GM04504 (cell line): ENCODE results near the gene CHD6.

ENCODE experiments used
- DNase-seq: peaks from one replicate; pipeline ENCODE4 v3.0.0-alpha.2; 2012; ENCODE audit warnings: low read depth

CHD6 gene

GRCh38 chr20:41424546-41424945, 193.6 kb downstream of the CHD6 start:
- DNase-seq, result peak; percentile 62

DNA sequence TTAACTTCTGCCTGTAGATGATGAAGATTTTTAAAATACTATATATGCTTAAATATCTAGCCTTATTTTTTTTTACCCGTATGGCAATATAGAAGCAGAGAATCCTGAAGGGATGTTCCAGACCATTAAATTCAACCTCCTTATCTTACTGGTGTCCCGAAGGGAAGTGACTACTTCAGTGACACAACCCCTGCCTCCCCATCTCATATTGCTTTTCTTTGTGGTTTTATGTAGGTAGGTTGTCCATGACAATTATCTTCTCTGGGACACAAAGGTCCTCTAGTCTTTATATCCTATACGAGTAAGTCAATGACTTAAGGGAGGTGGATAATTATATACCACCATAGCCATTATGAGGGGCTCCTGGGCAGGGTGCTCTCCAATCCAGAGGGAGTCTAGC, 194.2 kb downstream of the CHD6 start:
- DNase-seq, result no peak

DNA sequence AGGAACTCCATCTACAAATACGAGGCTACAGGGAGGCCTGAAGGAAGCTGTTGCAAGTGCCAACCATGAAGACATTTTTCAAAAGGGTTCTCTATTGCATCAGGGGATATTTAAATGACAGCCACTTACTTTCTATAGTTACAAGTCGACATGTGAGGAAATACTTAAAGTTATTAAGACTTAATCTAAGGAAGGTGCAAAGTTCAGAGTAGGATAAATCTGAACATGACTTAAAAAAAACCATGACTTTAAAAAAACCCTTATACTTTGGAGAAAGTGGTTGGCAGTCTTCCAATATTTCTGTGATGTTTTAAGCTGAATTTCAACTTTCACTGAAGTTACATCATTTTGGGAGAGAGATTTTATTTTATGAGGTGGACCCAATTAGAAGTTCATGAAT, 195.2 kb downstream of the CHD6 start:
- DNase-seq, result no peak

- no peak for DNase-seq
Measured at GRCh38 chr20:41418739-41419293, 199.4 kb downstream of the CHD6 start.

DNA sequence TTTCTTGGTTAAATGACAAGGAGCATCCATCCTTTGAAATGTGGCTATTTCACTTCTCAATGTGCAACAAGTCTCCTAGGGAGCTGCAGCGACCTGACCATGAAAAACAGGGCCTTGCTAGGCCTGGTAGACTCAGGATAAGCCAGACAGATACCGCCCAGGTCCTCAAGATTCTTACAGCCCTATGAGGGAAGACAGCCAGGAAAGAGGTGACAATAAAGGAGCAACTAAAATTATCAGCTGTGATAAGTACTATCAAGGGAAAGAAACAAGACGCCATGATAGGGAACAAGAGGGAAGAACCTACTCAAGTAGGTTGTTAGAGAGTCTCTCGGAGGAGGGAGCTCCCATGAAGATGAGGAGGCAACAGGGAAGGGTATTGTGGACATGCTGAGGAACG, 200.1 kb downstream of the CHD6 start:
- no peak for DNase-seq

- no peak for DNase-seq
Measured at GRCh38 chr20:41415191-41415590, 203.0 kb downstream of the CHD6 start.

DNA sequence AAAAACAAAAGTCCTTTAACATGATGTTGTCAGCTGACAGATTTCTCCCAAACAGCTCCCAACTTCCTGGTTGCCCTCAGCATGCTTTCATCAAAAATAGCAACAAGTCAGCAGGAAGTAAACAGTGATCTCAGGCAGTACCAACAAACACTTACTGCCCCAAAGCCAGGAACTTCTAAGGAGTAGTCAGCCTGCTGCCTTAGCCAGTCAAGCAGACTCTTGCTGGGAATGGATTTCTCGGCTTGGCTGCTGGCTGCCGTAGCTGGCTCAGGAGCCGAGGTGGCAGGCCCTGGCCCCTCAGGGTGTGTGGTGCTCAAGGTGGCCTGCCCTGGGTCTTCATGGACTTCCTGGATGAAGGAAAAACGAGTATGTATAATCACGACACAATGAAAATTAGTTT, 205.0 kb downstream of the CHD6 start:
- no peak for DNase-seq

- DNase-seq, result no peak
Measured at GRCh38 chr20:41412324-41413120, 205.7 kb downstream of the CHD6 start.

- no peak for DNase-seq
Measured at GRCh38 chr20:41411391-41411847, 206.8 kb downstream of the CHD6 start.

DNA sequence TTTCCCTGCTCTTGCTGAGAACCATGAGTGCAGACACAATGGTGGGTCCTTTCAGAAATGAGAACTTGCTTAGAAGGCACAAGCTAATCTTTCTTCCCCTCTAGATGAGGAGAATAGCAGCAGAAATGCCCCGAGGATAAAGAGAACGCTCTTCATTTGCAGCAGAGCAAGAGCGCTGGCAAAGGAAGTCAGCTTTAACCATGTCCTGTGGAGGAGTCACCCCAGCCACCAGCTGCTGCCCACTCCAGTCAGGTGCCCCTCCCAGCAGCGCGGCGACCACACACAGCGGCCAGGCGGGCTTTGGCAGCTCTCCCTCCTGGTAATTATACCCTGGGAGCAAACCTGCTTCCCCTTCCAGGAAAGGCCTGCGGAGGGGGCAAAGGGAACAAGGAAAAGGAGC, 209.2 kb downstream of the CHD6 start:
- DNase-seq, result no peak

DNA sequence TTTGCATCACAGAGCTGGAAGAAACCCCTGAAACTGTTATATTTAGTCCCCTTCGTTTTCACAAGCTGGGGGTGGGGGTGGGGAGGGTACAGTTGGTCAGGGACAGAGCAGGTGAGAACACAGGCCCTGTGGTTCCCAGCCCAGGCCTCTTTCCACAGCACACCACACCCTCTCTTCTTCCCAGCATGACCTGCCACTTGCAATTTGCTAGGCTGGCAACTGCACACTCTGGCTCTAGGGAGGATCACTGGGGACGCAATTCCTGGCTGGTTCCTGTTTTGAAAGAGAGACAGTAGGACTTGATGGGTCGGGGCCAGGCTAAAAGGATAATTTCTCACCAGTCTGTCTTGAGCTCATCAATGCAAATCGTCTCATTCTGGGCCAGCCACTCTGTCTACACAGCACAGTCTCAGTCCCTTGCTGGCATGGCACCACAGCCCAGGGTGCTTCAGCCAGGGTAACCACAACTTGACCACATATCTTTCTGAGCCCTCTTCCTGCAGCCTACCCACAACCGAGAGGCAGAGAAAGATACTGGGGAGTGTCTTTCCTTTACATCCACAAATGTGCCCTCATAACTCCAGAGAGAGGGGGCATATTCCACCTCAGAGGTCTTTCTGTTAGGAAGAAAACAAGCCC, 209.9 kb downstream of the CHD6 start:
- no peak for DNase-seq

- no peak for DNase-seq
Measured at GRCh38 chr20:41407607-41408006, 210.6 kb downstream of the CHD6 start.

- DNase-seq, result no peak
Measured at GRCh38 chr20:41406896-41407444, 211.2 kb downstream of the CHD6 start.

- DNase-seq, result no peak
Measured at GRCh38 chr20:41406353-41406752, 211.8 kb downstream of the CHD6 start.

DNA sequence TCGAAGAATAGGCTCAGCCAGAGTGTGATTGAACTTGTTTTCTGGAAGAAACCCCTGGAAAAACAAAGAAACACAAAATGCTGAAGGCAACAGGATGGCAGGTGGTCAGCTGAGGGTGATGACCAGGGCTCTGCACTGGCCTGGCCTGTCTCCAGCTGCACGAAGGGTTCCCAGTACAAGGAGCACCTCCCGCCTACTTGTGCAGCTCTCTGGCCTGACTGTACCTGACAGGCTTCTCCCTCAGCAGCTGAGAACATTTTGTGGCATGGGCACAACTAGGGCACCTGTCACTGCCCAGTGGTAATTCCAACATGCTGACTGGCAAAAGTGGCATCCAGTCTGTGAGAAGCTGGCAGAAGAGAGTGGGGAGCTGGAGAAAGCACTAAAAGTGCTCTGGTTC, 212.7 kb downstream of the CHD6 start:
- no peak for DNase-seq

GRCh38 chr20:41403604-41404003, 214.6 kb downstream of the CHD6 start:
- DNase-seq, result no peak

GRCh38 chr20:41398408-41398807, 219.8 kb downstream of the CHD6 start:
- DNase-seq, result no peak

GRCh38 chr20:41395667-41396664, 222.2 kb downstream of the CHD6 start:
- DNase-seq, result no peak

- no peak for DNase-seq
Measured at GRCh38 chr20:41394931-41395666, 223.1 kb downstream of the CHD6 start.

DNA sequence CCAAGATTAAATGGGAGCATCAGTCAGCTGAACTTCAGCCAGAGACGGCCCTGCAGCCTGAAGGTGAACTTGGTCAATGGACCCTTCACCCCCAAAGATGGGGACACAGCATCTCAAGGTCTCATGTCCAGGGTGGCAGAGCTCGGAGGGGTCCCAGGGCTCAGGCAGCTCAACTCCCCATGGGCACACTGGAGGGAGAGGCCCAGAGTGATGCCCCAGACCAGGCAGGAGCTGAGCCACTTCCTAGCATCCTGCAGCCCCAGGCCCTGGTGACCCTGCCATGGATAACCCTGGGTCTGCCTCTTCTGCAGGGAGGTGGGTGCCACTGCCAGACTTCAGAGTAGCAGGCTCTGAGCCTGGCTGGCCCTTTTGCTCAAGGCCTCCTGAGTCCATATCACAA, 224.1 kb downstream of the CHD6 start:
- no peak for DNase-seq

- no peak for DNase-seq
Measured at GRCh38 chr20:41393705-41394066, 224.5 kb downstream of the CHD6 start.
